ENCODE measurements around the gene ZNF112.

The ZNF112 gene

GRCh38 chr19:44280916-44281315, 75.6 kb downstream of the ZNF112 start:
- no peaks in the 10 kb centered on the region for H3F3A ChIP-seq (ENCODE audit: low read depth)
- H3K9me3 ChIP-seq (ENCODE audit: insufficient read depth, low read depth, low read length), result no peaks in the 10 kb centered on the region

GRCh38 chr19:44278181-44278690, 78.2 kb downstream of the ZNF112 start:
- no peaks in the 10 kb centered on the region for H3K9me2 ChIP-seq (replicated peaks; ENCODE audit: low read depth, low read length)
- no peaks in the 10 kb centered on the region for H3K79me2 ChIP-seq (ENCODE audit: insufficient read depth, low read length)
- no peak overlapping the region for H3K4me3 ChIP-seq (ENCODE audit: low read length, poor library complexity, severe bottlenecking)
- TF ChIP-seq EZH2phosphoT487 (IDR thresholded peaks at IDR 0.05; ENCODE audit: borderline replicate concordance), result no peak
- TF ChIP-seq CTCF (conservative IDR thresholded peaks at IDR 0.05; ENCODE audit: low read length), result no peak
- no peak overlapping the region for H3K4me2 ChIP-seq (ENCODE audit: low read depth, low read length, poor library complexity, severe bottlenecking)
- no peaks in the 10 kb centered on the region for H3K36me3 ChIP-seq (ENCODE audit: insufficient read depth, low read length)
- no peak overlapping the region for H2AFZ ChIP-seq (ENCODE audit: low read length)
- H3K9ac ChIP-seq (ENCODE audit: low read depth, low read length, poor library complexity, severe bottlenecking), result no peak overlapping the region
- no peaks in the 10 kb centered on the region for H3K4me1 ChIP-seq (ENCODE audit: insufficient read depth, low read length, poor library complexity, severe bottlenecking)
- no peaks in the 10 kb centered on the region for H3K27me3 ChIP-seq (ENCODE audit: insufficient read depth, low read length, poor library complexity, severe bottlenecking)
- H4K20me1 ChIP-seq (ENCODE audit: insufficient read depth, low read length, poor library complexity, severe bottlenecking), result no peaks in the 10 kb centered on the region
- no peaks in the 10 kb centered on the region for H3K9me3 ChIP-seq (ENCODE audit: insufficient read depth, low read depth, low read length)
- H3F3A ChIP-seq (ENCODE audit: low read depth), result no peaks in the 10 kb centered on the region

More at GRCh38 chr19:44280916-44281315, 75.6 kb downstream of the ZNF112 start:
- TF ChIP-seq CTCF (conservative IDR thresholded peaks at IDR 0.05; ENCODE audit: low read length), result no peak
- no peak for TF ChIP-seq EZH2phosphoT487 (IDR thresholded peaks at IDR 0.05; ENCODE audit: borderline replicate concordance)
- H3K4me3 ChIP-seq (ENCODE audit: low read length, poor library complexity, severe bottlenecking), result no peak overlapping the region
- no peaks in the 10 kb centered on the region for H3K27me3 ChIP-seq (ENCODE audit: insufficient read depth, low read length, poor library complexity, severe bottlenecking)
- H4K20me1 ChIP-seq (ENCODE audit: insufficient read depth, low read length, poor library complexity, severe bottlenecking), result no peaks in the 10 kb centered on the region
- H3K9ac ChIP-seq (ENCODE audit: low read depth, low read length, poor library complexity, severe bottlenecking), result no peak overlapping the region
- H3K4me2 ChIP-seq (ENCODE audit: low read depth, low read length, poor library complexity, severe bottlenecking), result no peak overlapping the region
- H3K36me3 ChIP-seq (ENCODE audit: insufficient read depth, low read length), result no peaks in the 10 kb centered on the region
- no peaks in the 10 kb centered on the region for H3K79me2 ChIP-seq (ENCODE audit: insufficient read depth, low read length)
- no peaks in the 10 kb centered on the region for H3K9me2 ChIP-seq (replicated peaks; ENCODE audit: low read depth, low read length)
- no peak overlapping the region for H2AFZ ChIP-seq (ENCODE audit: low read length)
- H3K4me1 ChIP-seq (ENCODE audit: insufficient read depth, low read length, poor library complexity, severe bottlenecking), result no peaks in the 10 kb centered on the region

- H3K36me3 ChIP-seq (ENCODE audit: insufficient read depth, low read length), result no peaks in the 10 kb centered on the region
- H3K9me3 ChIP-seq (ENCODE audit: insufficient read depth, low read depth, low read length), result no peaks in the 10 kb centered on the region
- no peaks in the 10 kb centered on the region for H3K4me1 ChIP-seq (ENCODE audit: insufficient read depth, low read length, poor library complexity, severe bottlenecking)
Measured at GRCh38 chr19:44277331-44277730, 79.1 kb downstream of the ZNF112 start.

More at GRCh38 chr19:44277331-44277730, 79.1 kb downstream of the ZNF112 start:
- Histone ChIP-seq H3K79me2 (ENCODE audit: insufficient read depth, low read length) (no peaks in the 10 kb centered on the region), H4K20me1 (ENCODE audit: insufficient read depth, low read length, poor library complexity, severe bottlenecking) (no peaks in the 10 kb centered on the region), H3K9me2 (replicated peaks; ENCODE audit: low read depth, low read length) (no peaks in the 10 kb centered on the region), H3K4me2 (ENCODE audit: low read depth, low read length, poor library complexity, severe bottlenecking) (no peak overlapping the region), H3K27me3 (ENCODE audit: insufficient read depth, low read length, poor library complexity, severe bottlenecking) (no peaks in the 10 kb centered on the region), H3F3A (ENCODE audit: low read depth) (no peaks in the 10 kb centered on the region), H3K9ac (ENCODE audit: low read depth, low read length, poor library complexity, severe bottlenecking) (no peak overlapping the region), H2AFZ (ENCODE audit: low read length) (no peak overlapping the region), H3K4me3 (ENCODE audit: low read length, poor library complexity, severe bottlenecking) (no peak overlapping the region)
- TF ChIP-seq EZH2phosphoT487 (IDR thresholded peaks at IDR 0.05; ENCODE audit: borderline replicate concordance) (no peak), CTCF (conservative IDR thresholded peaks at IDR 0.05; ENCODE audit: low read length) (no peak)

Data from Loucy (cell line).